SH-SY5Y (cell line): Measurements from ENCODE around the gene HDAC9.

ENCODE experiments used
- GATA2 ChIP-seq: IDR thresholded peaks from 2 replicates; pipeline ENCODE4 v1.6.1; 2011; ENCODE audit warnings: mild to moderate bottlenecking, low read depth, low read length
- GATA3 ChIP-seq: IDR thresholded peaks from 2 replicates; pipeline ENCODE4 v1.6.1; 2011; ENCODE audit warnings: low read depth, mild to moderate bottlenecking, low read length, moderate library complexity

GRCh38 chr7:18965657-18966056 is 470.1 kb downstream of the HDAC9 start:
- no peak for TF ChIP-seq GATA2
- TF ChIP-seq GATA3 = no peak
